A549 (cell line): ENCODE measurements around the gene TLR2. TPM values are rescaled to one million over a fixed set of nuclear protein-coding genes. Genes with fewer than 3 reads are reported as not detected.
"Not testable (repeated sequence)": the region's sequence is repeated elsewhere in the genome, so short reads cannot be mapped to it uniquely, and the experiment has no call there.

ENCODE experiments used
- ATAC-seq, 2 experiments: fragments of 200-7000 bp in 1 of 2; fragments of >200 bp in 1 of 2; cut with Nextera tagmentation in 1 of 2; cut with Tn5 transposase in 1 of 2; 3 replicates each; pipeline versions ENCODE4 v1.8.0 to v1.9.1; 2018 to 2020; ENCODE audit warnings: mild to moderate bottlenecking in 1 of 2, moderate library complexity in 1 of 2
- CTCF ChIA-PET: fragments of 300-600 bp; sonication (Branson Sonifier 250); formaldehyde crosslinking; extraction: SDS; loops from one replicate; lab custom pipeline; 2021; ENCODE audit warnings: antibody characterized with exemption, inconsistent platforms; lab: Yijun Ruan, JAX
- POLR2A ChIA-PET: fragments of 350-600 bp; formaldehyde crosslinking; extraction: SDS; loops from one replicate; lab custom pipeline; 2021; ENCODE audit warnings: antibody characterized with exemption, inconsistent platforms; lab: Yijun Ruan, JAX
- DNase-seq, 2 experiments: peaks; one replicate each; pipeline versions ENCODE4 v3.0.0 to v3.0.0-alpha.2; 2011 to 2016; ENCODE audit warnings: low read depth in 1 of 2, low spot score in 1 of 2
- FAIRE-seq: peaks from 2 replicates; lab custom pipeline; 2011; peaks lifted over from hg19 to GRCh38; lab: Jason Lieb, UNC
- H3K27ac ChIP-seq, 2 experiments: fragments of >200 bp; sonication (Bioruptor Twin); formaldehyde crosslinking; 3 replicates each; pipeline ENCODE4 v1.5.1; 2016 to 2017
- H3K4me1 ChIP-seq: fragments of >200 bp; sonication (Bioruptor Twin); formaldehyde crosslinking; 3 replicates; pipeline ENCODE4 v1.6.1; 2016
- H3K4me2 ChIP-seq: fragments of >200 bp; sonication (Bioruptor Twin); formaldehyde crosslinking; 3 replicates; pipeline ENCODE4 v1.6.1; 2016
- H3K4me3 ChIP-seq: fragments of >200 bp; sonication (Bioruptor Twin); formaldehyde crosslinking; 3 replicates; pipeline ENCODE4 v1.5.1; 2016
- H3K9me3 ChIP-seq: fragments of >200 bp; sonication (Bioruptor Twin); formaldehyde crosslinking; 3 replicates; pipeline ENCODE4 v1.6.1; 2016
- ATOH8 ChIP-seq: fragments of 250-450 bp; sonication (Bioruptor Pico); IDR thresholded peaks from 2 replicates; pipeline ENCODE4 v1.5.0; 2020; ENCODE audit warnings: low read depth, mild to moderate bottlenecking, moderate library complexity
- BHLHE40 ChIP-seq: IDR thresholded peaks from 2 replicates; pipeline ENCODE4 v1.6.1; 2012; ENCODE audit warnings: low read depth, low read length, inconsistent platforms
- CBX8 ChIP-seq: fragments of 200-600 bp; sonication (generic); IDR thresholded peaks from 2 replicates; pipeline ENCODE4 v1.6.1; 2016
- CHD4 ChIP-seq: fragments of 200-600 bp; sonication (generic); IDR thresholded peaks from 2 replicates; pipeline ENCODE4 v1.6.1; 2016; ENCODE audit warnings: antibody characterized with exemption, mild to moderate bottlenecking, borderline replicate concordance
- CTCF ChIP-seq: fragments of >200 bp; sonication (Bioruptor Twin); formaldehyde crosslinking; IDR thresholded peaks from 3 replicates; pipeline ENCODE4 v1.5.1; 2016
- E2F6 ChIP-seq: IDR thresholded peaks from 2 replicates; pipeline ENCODE4 v1.6.1; 2012; ENCODE audit warnings: low read depth, borderline replicate concordance
- EHF ChIP-seq: fragments of 250-450 bp; sonication (Bioruptor Pico); IDR thresholded peaks from 2 replicates; pipeline ENCODE4 v1.5.0; 2020; ENCODE audit warnings: mild to moderate bottlenecking
- EHMT2 ChIP-seq: fragments of 200-600 bp; sonication (generic); IDR thresholded peaks from 2 replicates; pipeline ENCODE4 v1.6.1; 2016; ENCODE audit warnings: antibody characterized with exemption, low read depth, mild to moderate bottlenecking, moderate library complexity
- FOSB ChIP-seq: fragments of 250-450 bp; sonication (Bioruptor Pico); IDR thresholded peaks from 2 replicates; pipeline ENCODE4 v1.5.0; 2020; ENCODE audit warnings: mild to moderate bottlenecking, moderate library complexity
- GATA3 ChIP-seq: IDR thresholded peaks from 2 replicates; pipeline ENCODE4 v1.6.1; 2012; ENCODE audit warnings: borderline replicate concordance
- HOXB13 ChIP-seq: fragments of 250-450 bp; sonication (Bioruptor Pico); IDR thresholded peaks from 2 replicates; pipeline ENCODE4 v1.5.0; 2020; ENCODE audit warnings: low read depth, mild to moderate bottlenecking, moderate library complexity
- HOXB5 ChIP-seq: fragments of 250-450 bp; sonication (Bioruptor Pico); IDR thresholded peaks from 2 replicates; pipeline ENCODE4 v1.5.0; 2020; ENCODE audit warnings: mild to moderate bottlenecking, moderate library complexity
- JUN ChIP-seq, 2 experiments: fragments of >200 bp; sonication (Bioruptor Twin); formaldehyde crosslinking; IDR thresholded peaks; 2 replicates in 1 of 2; 3 replicates in 1 of 2; pipeline ENCODE4 v1.6.1; 2016 to 2017
- KDM5A ChIP-seq: fragments of 200-600 bp; sonication (generic); IDR thresholded peaks from 2 replicates; pipeline ENCODE4 v1.6.1; 2016; ENCODE audit warnings: antibody characterized with exemption, mild to moderate bottlenecking
- MAFK ChIP-seq: fragments of 450-650 bp; IDR thresholded peaks from 2 replicates; pipeline ENCODE4 v1.6.1; 2014; ENCODE audit not compliant: partially characterized antibody
- MAZ ChIP-seq: fragments of 150-350 bp; IDR thresholded peaks from 2 replicates; pipeline ENCODE4 v1.6.1; 2014; ENCODE audit warnings: antibody characterized with exemption, low read depth, low read length, borderline replicate concordance
- NPAS2 ChIP-seq: fragments of 250-450 bp; sonication (Bioruptor Pico); IDR thresholded peaks from 2 replicates; pipeline ENCODE4 v1.8.0; 2022; ENCODE audit warnings: mild to moderate bottlenecking, moderate library complexity, borderline replicate concordance
- PHF8 ChIP-seq: fragments of 200-600 bp; sonication (generic); IDR thresholded peaks from 2 replicates; pipeline ENCODE4 v1.6.1; 2016; ENCODE audit warnings: low read depth, mild to moderate bottlenecking, antibody characterized with exemption, moderate library complexity, borderline replicate concordance
- POLR2AphosphoS2 ChIP-seq: conservative IDR thresholded peaks from 2 replicates; pipeline ENCODE4 v1.6.1; 2012; ENCODE audit warnings: low read length, improper control_type of control experiment, inconsistent platforms
- REST ChIP-seq: fragments of 200-600 bp; sonication (generic); IDR thresholded peaks from 2 replicates; pipeline ENCODE4 v1.6.1; 2016; ENCODE audit warnings: antibody characterized with exemption, mild to moderate bottlenecking, moderate library complexity
- RNF2 ChIP-seq: fragments of 200-600 bp; sonication (generic); IDR thresholded peaks from 2 replicates; pipeline ENCODE4 v1.6.1; 2016; ENCODE audit warnings: low read depth, mild to moderate bottlenecking, antibody characterized with exemption, moderate library complexity, borderline replicate concordance
- TFCP2L1 ChIP-seq: fragments of 250-450 bp; sonication (Bioruptor Pico); IDR thresholded peaks from 2 replicates; pipeline ENCODE4 v1.5.0; 2021; ENCODE audit warnings: mild to moderate bottlenecking
- USF2 ChIP-seq: fragments of 450-650 bp; IDR thresholded peaks from 2 replicates; pipeline ENCODE4 v1.6.1; 2014; ENCODE audit warnings: antibody characterized with exemption
- ZFP36 ChIP-seq: fragments of 450-650 bp; IDR thresholded peaks from 2 replicates; pipeline ENCODE4 v1.6.1; 2014; ENCODE audit warnings: borderline replicate concordance; ENCODE audit not compliant: partially characterized antibody
- WGBS: methylation state at CpG from one replicate; pipeline ENCODE4 v1.1.6; 2017; ENCODE audit errors: missing lambda C conversion rate; 5-methylcytosine and 5-hydroxymethylcytosine counted together
- polyA plus RNA-seq, 4 experiments: library from polyadenylated mRNA; depleted of rRNA in 3 of 4; stranded (reverse); fragments of >200 nt; fragmentation: RNase III in 1 of 4; extraction: RNeasy Plus Mini Kit Qiagen cat#74134 plus additional on column Dnase treatment in 1 of 4; gene quantifications; 2 replicates in 3 of 4; 3 replicates in 1 of 4; pipeline ENCODE4 v1.2.3, GENCODE V29; 2011 to 2017

Gene TLR2
- polyA plus RNA-seq, 2 of the 4 experiments (the other 2 are of a cell fraction) = 0.14 TPM; not detected in 1

- no peak for TF ChIP-seq NPAS2
- no peak for TF ChIP-seq MAZ
- no peak for TF ChIP-seq TFCP2L1 (CRISPR knock-in tag)
- no peak for TF ChIP-seq GATA3
- no peak for TF ChIP-seq HOXB13 (CRISPR knock-in tag)
- TF ChIP-seq ZFP36 = no peak
- TF ChIP-seq ATOH8 (CRISPR knock-in tag) = no peak
- TF ChIP-seq CBX8 = no peak
- no peak for TF ChIP-seq BHLHE40
- no peak for TF ChIP-seq CTCF
- TF ChIP-seq USF2 = no peak
- TF ChIP-seq MAFK = no peak
- no peak for TF ChIP-seq FOSB (CRISPR knock-in tag)
- no peak for TF ChIP-seq CHD4
- no peak for TF ChIP-seq POLR2AphosphoS2
- TF ChIP-seq EHF (CRISPR knock-in tag) = no peak
- TF ChIP-seq RNF2 = no peak
- TF ChIP-seq EHMT2 = no peak
- Histone ChIP-seq H3K4me1 (no peaks in the 10 kb centered on the region), H3K4me3 (no peak overlapping the region), H3K27ac (no peak overlapping the region), H3K9me3 (no peaks in the 10 kb centered on the region), H3K4me2 (no peak overlapping the region)
- no peak for ATAC-seq
- WGBS = 61% methylated on average over 1 of the region's 1 CpG
- no peak for FAIRE-seq
- ChIA-PET CTCF (interaction anchor here (0.7 kb wide), 1 partner anchor 59 kb away, joined by 3 read pairs; no protein-coding TSS in a partner anchor), POLR2A (no interaction called here)
- no peak for DNase-seq
Observed at GRCh38 chr4:153661908-153662307, 22.2 kb upstream of the TLR2 start.

- 0% methylated on average over 1 of the region's 1 CpG for WGBS
- ChIA-PET POLR2A (no interaction called here), CTCF (no interaction called here)
- FAIRE-seq = no peak
- Histone ChIP-seq H3K4me3 (no peak overlapping the region), H3K27ac (no peak overlapping the region), H3K4me1 (no peaks in the 10 kb centered on the region), H3K9me3 (no peaks in the 10 kb centered on the region), H3K4me2 (no peak overlapping the region)
- no peak for ATAC-seq
- TF ChIP-seq PHF8 (no peak), MAZ (no peak), KDM5A (no peak), JUN (IDR thresholded peaks at IDR 0.05) (no peak), USF2 (no peak), BHLHE40 (no peak), REST (no peak), CBX8 (no peak), E2F6 (no peak), HOXB5 (CRISPR knock-in tag) (no peak), POLR2AphosphoS2 (no peak)
- DNase-seq = no peak
Observed at GRCh38 chr4:153663667-153664066, 20.4 kb upstream of the TLR2 start.

GRCh38 chr4:153666505-153666904, 17.6 kb upstream of the TLR2 start:
- FAIRE-seq, CTCF ChIA-PET, H3K4me3 ChIP-seq, DNase-seq, POLR2A ChIA-PET, H3K27ac ChIP-seq, H3K4me1 ChIP-seq, H3K4me2 ChIP-seq, H3K9me3 ChIP-seq, ATAC-seq: not testable (repeated sequence)
- WGBS = 0% methylated on average over 1 of the region's 1 CpG
